Hematopoietic multipotent progenitor cell treated with erythropoietin and hydrocortisone succinate and interleukin-3 and kit ligand, for 6 days (in vitro differentiated cells): ENCODE data around the gene TMEM242.

Experiments
- DNase-seq: peaks from one replicate; pipeline ENCODE4 v3.0.0-alpha.2; 2015

TMEM242 gene

DNA sequence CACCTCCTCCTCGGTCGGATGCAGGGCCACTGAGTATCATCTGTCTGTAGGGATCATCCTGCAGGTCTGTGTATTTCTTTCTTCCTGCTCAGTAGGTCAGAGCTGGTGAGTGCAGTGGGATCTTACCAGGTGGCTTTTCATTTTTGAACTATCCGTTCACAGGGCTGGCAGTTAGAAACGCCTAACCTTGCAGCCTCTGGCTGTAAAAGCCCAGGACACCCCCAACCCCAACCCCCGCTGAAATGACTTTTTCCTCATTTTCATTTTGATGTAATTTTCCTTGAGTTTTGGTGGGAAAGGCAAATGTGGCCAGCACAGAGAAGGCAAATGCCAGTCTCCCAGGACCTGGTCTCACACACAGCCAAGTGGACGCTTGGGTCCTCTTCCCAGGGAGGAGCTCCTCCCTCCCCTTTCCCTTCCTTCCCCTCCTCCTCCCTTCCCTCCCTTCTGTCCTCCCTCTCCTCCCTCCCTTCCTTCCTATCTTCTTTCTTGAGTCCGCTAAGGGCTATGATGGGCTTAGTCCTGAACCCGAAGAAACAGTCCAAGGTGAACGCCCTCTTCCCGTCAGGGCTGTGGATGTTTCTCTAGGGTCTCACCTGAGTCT lies 36.0 kb downstream of the TMEM242 start:
- no peak for DNase-seq

DNA sequence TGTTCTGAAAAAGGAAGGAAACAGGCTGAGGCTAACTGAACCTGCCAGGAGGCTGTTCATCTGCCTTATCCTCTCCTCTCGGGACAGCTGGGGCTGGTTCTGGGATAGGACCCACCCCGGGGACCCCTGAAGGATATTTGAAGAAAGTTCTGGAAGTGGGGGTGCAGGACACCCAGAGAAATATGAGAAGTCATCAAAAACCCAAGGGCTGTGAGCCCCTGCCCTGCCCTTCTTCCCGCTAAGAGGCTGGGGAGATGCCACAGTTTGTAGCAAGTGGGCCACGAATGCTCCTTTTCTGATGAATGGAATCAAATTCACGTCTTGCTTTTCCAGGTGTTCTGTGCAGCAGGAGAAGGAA lies 37.9 kb downstream of the TMEM242 start:
- DNase-seq = no peak

DNA sequence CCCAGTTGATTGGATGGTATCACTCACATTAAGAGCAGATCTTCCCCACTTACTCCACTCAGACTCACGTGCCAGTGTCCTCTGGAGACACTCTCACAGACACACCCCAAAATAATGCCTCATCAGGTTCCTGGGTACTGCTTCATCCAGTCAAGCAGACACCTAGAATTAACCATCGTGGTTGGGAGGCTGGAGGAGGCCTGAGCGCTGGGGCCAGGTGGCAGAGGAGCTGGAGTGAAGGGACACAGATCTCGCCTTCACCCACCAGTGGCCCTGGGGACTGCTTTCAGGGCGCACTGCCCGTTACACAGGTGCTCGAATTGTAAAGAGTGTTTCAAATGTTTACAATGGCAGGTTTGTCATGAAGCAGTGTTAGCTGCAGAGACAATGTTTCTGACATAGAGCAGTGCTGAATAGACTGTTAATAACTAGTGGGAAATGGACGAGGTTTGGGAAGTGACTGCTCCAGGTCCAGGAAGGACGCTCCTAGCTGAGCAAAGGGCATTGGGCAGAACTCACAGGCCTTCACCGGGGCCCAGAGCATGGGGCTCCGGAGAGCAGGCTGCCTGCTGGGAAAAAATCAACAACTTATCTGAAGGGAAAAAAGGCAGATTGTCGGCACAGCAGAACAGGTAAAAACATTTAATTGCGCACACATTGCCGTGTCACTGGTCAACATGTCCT lies 38.4 kb downstream of the TMEM242 start:
- DNase-seq = no peak

DNA sequence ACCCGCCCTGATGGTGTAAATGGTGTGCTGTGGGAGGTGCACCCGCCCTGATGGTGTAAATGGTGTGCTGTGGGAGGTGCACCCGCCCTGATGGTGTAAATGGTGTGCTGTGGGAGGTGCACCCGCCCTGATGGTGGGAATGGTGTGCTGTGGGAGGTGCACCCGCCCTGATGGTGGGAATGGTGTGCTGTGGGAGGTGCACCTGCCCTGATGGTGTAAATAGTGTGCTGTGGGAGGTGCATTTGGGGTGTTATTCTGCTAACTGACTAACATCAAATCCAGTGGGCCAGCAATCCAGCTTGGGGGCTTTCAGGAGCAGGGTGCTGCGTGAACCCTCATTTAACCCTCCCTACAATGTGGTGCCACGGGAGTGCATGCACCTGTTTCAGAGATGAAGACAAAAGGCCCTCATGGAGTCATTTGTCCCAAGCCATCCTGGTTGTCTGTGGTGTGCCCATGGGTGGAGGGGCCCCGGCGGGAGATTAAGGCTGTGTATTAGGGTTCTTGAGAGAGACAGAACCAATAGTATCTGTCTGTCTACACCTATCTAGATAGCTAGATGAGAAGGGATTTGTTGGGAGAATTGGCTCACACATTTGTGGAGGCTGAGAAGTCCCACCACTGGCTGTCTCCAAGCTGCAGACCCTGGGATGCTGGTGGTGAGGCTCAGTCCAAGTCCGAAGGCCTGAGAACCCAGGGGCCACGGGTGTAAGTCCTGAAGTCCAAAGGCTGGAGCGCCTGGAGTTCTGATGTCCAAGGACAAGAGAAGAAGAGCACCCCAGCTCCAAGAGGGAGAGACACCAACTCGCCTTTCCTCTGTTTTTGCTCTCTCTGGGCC lies 39.2 kb downstream of the TMEM242 start:
- no peak for DNase-seq

DNA sequence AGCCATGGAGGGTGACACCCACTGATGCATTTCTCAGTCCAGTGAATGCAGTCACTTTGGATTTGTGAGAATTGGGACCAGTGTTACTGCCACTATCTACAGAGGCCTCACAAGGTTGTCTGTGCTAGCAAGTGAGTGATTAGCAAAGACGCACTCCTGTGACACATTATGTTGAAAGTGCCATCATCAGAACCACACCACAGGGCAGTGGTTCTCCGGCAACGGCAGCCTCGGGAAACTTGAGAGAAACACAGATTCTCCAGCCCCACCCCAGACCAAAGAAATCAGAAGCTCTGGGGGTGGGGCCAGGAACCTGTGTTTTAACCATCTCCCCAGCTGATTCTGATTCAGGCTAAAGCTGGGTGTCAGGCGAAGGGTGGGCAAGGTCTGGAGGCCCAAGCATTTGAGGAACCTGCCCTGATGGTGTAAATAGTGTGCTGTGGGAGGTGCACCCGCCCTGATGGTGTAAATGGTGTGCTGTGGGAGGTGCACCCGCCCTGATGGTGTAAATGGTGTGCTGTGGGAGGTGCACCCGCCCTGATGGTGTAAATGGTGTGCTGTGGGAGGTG lies 39.9 kb downstream of the TMEM242 start:
- DNase-seq = no peak

DNA sequence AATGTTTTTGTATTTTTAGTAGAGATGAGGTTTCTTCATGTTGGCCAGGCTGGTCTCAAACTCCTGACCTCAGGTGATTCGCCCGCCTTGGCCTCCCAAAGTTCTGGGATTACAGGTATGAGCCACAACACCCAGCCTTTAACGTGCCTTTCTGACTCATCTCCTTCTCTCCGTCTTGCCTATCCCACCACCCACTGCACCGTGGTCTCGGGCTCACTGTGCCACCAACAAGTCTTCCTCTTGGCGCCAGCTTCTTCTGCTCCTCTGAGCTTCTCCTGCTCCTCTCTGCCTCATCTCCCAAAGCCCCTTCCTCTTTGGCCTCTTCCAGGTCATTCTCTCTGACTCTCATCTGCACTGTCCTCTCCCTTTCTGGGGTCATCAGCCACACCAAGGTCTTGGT lies 41.0 kb downstream of the TMEM242 start:
- no peak for DNase-seq

DNA sequence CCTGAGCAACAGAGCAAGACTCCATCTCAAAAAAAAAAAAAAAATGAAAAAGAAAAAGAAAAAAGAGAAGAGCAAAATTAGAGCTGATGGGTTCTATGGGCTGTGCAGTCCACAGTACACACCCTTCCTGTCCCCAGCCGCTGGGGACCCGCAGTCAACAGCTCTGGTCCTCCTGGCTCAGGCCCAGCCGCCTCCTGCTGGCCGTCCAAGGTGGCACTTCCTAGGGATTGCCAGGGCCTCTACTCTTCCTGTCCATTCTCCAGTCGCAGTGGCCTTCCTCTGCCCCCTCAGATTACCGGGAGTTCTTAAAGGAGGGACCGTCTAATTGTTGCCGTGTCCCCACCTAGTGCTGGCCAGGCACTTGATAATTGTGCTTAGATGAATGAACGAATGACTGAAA lies 41.7 kb downstream of the TMEM242 start:
- DNase-seq = peak; percentile 81

DNA sequence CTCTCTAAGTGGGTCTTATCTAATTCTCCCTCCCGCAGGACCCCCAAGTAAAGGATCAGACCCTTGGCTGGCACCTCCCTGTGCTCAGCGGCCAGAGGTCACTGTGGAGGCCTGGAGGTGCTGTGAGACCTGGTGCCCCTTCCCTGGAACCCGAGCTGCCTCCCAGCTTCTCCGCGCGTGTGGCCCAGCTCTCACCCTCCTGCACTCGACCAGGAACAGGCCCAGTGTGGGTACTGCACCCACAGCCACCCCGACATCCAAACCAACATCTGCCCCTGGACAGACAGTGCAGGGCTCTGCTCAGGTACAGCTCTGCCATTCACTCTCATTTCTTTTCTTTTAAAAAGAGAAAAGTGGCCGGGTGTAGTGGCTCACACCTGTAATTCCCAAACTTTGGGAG lies 42.4 kb downstream of the TMEM242 start:
- no peak for DNase-seq

DNA sequence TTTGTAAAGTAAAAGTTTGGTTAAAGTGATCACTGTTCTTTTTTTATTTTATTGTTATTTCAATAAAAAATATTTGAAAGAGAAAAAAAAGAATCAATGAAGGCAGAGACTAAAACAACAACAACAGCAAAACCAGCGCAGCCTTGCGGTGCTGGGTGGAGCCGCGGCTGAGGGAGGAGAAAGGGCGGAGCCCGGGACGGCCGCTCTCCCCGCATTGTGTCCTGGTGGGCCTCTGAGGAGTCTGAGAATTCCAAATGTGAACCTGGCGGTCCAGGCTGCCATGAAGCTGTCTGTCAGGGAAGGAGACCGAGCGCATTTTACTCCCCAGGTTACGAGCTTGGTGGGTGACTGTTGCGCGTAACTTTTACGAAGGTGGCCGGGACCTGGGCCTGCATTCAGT lies 43.2 kb downstream of the TMEM242 start:
- DNase-seq = no peak

DNA sequence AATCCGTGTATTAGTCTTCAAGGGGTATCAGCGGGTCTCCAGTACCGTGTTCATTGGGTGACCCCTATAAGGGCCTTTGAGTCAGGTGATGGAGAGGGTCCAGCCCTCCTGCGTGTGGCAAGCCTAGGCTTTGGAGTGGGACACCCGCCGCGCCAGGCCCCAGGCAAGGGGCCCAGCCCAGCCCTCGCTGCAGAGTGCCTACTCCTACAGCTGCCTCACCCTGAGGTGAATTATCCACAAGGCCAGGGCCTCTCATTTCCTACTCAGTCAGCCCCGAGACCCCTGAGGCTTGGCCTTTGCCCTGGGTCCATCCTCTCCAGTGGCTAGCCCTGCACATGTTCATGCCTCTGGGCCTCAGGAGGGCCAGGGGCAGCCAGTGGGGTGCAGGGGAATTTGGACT lies 45.1 kb downstream of the TMEM242 start:
- DNase-seq = no peak

DNA sequence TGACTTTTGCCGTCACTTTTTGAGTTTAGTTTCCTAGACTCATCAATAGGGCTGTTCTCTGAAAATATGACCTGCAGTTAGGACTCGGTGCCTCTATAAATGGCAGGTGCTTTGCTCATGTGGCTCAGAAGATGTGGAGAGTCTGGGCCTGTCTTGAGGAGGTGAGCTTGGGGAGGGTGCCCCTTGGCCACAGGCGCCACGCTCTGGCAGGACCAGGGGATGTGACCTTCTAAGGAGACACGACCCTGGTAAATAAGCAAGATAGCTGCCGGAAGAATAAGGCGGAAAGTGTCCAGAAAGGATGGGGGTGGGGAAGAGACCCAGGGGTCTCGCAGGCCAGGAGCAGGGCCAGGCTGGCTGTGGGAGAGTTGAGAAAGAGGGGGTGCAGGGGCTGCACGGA lies 46.6 kb downstream of the TMEM242 start:
- DNase-seq = no peak

DNA sequence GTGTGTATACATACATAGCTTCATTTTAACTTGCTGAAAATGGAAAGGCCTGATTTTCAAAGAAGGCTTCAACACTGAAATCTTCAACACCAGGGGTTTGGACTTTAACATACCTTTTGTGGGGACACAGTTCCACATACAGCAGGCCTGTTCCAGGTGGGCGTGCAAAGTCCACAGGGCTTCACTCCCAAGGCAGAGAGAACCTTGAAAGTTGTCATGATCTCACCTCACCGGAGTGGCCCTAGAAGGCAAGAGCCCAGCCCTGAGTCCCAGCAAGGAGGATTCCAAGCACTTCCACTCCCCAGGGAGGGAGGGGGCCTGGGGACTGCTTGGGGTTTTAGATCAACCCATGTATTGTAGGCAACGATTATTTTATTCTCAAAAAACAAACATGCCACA lies 47.2 kb downstream of the TMEM242 start:
- DNase-seq = no peak

DNA sequence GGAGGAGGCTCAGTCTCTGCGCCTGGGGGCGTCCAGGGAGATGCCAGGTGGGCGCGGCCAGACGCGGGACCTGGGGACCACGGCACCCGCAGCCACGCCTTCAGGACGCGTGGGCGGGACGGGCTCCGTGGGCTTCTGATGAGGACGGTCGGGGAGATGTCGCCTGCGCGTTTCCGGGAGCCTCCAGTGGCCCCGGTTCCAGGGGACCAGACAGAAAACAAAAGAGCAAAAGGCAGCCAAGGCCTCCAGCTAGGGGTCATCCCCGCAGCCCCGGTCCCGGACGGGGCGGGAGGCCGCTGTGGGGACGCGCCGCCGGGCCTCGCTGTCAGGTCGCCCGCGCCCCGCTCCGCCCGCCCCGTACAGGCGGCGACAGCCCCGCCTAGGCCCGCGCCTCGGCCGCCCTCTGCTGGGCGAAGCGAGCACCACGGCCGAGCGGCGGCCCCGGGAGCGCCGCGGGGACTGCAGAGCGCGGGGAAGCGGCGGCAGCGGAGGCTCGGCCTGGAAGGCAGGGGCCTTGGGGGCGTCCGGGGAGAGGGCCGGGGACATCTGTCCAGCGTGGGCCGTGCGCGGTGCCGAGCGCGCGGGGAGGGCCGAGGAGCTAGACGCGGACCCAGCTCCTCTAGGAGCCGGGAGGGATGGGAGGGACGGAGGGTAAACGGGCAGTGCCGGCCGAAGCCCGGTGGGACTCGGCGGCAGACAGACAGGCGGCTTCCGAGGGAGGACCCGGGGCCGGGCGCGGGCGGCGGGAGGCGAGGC lies 48.7 kb downstream of the TMEM242 start:
- peak; percentile 83 for DNase-seq

DNA sequence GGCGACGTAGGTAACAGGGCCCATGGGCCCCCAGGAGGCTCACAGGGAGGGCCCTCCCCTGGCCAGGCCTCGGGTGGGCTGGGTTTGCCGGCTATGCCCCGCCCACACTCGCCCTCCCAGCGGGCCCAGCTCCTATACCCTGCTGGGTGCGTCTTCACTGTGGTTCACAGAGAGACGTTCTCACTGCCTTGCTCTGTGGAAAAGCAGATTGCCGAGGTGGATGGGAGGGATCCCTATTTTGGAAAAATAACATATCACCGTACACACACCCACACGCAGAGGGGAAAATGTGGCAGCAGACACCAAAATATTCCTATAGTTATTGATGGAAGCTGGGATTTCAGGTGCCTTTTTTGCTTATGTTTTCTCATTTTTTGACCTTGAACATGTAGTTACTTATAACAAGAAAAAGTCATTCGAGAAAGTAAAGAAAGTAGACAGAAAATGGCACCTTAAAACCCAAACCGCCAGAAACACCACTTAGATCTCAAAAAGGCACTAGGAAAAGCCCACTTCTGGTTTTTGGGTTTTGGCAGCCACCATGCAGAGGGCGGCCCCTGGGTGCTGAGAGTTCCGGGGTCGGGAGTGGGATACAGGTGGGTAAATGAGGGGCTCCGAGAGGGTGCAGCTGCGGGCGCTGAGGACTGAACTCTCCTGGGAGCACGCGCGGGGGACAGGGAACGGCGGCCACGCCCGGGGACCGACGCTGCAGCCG lies 49.4 kb downstream of the TMEM242 start:
- DNase-seq = peak; percentile 77

DNA sequence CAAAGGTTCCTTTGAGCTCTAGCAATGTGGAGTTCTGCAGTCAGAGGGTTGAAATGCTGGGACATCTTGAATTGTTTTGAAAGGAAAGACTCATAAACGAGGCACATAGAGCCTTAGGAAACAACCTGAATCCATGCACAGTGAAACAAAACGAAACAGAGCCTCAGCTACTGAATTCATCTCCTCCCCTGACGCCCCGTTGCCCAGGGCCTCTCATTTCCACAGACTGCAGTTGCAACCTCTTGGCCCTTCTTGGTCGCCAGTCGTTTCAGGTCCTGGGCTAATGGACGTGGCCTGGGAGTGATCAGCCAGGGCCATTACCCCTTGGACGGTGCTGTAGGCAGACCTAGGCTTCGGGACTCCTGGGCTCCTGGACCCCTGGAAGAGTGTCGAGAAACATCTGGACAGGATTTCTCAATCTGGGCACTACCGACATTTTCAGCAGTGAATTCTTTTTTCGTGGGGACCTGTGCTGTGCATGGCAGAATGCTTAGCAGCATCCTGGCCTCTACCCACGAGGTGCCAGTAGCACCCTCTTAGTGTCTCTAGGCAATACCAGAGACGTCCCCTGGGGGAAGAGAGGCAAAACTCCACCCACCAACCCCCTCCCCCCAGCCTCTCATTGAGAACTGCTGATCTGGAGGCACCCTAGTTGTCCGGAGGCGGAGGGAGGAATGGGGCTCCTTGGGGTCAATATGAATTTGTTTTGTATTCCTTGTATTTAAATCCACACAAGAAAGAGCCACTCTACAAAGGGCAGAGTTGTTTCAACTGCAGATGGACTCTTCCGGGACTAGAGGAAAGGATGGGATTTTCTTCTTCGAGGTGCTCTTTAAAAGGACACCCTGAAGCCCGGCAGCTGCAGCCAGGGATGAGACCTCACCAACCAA lies 50.2 kb downstream of the TMEM242 start:
- DNase-seq = peak; percentile 36

DNA sequence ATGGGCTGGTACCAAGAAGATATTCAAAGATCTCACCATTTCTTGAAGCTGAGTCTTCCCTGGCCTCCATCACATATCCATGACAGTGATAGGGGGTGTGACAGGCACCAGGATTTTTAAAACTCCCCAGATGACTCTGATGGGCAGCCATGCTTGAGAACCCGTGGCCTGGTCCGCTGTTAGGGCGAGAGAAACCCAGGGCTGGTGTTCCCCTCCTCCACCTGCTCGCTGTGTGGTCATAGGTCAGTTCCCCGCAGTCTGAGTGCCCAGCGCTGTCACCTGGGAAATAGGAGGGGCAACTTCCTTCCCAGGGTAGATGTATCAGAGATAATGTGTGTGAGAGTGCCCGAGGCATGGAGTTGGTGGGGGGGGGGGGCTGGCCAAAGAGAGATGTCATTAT lies 50.9 kb downstream of the TMEM242 start:
- DNase-seq = no peak

DNA sequence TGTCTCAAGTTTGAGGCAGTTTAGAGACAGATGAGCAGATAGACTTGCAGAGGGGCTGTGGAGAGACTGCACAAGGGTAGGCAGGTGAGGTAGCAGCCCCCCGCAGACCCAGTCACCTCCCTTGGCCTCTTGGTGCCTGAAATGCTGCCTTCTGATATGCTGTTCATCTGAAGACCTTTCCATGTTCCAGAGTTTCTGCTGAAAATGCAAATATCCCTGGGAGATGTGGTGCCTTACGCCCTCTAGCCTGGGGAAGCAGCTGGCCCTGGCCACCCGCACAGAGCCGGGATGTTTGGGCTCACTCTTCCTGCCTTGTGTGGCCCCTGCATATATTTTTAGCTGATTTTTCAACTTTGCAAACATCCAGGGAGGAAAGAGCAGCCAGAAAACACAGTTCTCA lies 51.4 kb downstream of the TMEM242 start:
- DNase-seq = no peak

DNA sequence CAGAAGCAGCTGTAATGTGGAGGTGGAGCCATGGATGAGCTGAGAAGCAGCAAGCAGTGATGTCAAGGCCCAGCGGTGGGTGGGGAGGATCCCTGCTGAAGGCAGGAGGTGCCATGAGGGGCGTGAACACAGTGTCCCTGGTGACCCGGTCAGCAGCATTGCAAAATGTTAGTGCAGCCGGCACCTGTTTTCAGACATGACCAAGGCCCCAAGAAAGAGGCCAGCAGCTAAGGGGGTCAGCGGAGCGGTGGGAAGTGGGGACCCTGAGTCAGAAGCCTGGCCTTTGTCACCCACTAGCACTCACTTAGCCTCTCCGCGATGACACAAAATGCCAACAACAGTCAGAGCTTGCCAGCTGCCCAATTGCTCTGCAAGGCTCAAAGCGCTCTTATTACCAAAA lies 51.9 kb downstream of the TMEM242 start:
- no peak for DNase-seq

DNA sequence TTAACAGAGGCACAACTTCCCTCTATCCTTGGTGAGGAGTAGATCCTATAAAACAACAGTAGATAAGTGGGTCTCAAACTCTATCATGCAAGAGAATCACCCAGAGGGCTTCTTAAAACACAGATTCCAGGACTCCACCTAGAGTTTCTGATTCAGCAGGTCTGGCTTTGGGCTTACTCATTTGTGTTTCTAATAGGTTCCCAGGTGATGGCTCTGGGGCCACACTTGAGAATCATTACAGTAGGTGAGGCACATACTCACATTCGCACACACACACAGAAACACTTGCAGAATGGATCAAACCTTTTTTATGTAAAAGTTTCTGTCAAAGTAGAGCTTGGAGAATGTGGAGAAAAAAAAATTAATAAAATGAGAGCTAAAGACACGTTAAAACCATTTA lies 52.4 kb downstream of the TMEM242 start:
- no peak for DNase-seq

DNA sequence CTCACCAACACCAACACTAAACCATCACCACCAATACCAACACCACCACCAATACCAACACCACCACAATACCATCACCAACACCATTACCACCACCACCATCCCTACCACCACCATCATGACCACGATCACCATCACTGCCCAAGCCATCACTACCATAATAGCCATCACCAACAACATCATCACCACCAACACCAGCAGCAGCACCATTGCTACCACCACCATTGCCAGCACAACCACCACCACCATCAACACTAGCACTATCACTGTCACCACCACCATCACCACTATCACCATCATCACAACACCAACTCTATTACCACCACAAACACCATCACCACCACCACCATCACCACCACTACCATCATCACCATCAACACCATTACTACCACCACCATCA lies 53.0 kb downstream of the TMEM242 start:
- no peak for DNase-seq

DNA sequence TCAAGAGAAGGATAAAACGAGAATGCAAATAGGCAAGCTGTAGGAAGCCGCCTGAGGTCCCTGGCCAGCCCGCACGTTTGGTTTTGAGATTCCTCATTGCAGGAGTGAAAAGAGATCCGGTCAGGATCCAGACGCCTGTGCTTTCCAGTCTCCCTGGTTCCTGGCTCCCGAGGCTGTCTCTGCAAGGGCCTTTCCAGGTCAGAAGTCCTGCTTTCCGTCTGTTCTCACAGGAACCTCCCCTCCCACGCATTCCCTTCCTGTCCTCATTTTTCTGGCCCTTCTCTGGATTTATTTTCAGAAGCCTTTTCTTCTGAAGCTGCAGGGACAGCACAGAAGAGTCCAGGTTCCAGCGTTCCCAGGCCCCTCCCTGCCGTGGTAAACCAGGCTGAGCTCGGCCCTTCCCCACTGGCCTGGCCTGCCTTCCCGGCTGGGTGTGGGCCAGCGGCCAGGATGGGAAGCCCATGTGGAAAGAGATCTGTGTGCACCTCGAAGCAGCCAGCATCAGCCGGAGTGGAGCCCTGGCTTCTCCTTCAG lies 54.0 kb downstream of the TMEM242 start:
- DNase-seq = no peak
